Body of pancreas (tissue), 4 donors: ENCODE measurements around the gene TECRL.

Experiments
- CTCF ChIP-seq, 7 experiments: fragments of 450-650 bp in 4 of 7; fragments of 200-600 bp in 3 of 7; sonication (generic) in 3 of 7; IDR thresholded peaks; one replicate each; pipeline ENCODE4 v1.5.1; 2016 to 2019; ENCODE audit warnings: antibody characterized with exemption in 7 of 7
- POLR2A ChIP-seq, 3 donors: fragments of 450-650 bp; IDR thresholded peaks; one replicate each; pipeline ENCODE4 v1.6.1; 2016; ENCODE audit warnings: antibody characterized with exemption in 3 of 3, mild to moderate bottlenecking in 2 of 3

DNA sequence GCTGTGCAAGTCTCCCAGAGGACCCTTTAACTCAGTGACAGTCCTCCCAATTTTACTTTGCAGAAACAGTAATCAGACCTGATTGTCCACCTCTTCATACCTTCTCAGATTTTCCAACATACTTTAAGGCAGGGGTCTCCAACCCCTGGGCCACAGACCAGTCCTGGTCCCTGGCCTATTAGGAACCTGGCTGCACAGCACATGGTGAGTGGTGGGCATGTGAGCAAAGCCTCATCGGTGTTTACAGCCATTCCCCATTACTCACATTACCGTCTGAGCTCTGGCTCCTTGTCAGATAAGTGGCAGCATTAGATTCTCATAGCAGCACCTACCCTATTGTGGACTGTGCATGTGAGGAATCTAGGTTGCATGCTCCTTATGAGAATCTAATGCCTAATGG lies 74.3 kb downstream of the TECRL start:
- TF ChIP-seq CTCF (IDR thresholded peaks at IDR 0.05) (no peak), POLR2A (IDR thresholded peaks at IDR 0.05) (no peak)
